ENCODE measurements around the gene PHF21B.
"Not testable (repeated sequence)": the region's sequence is repeated elsewhere in the genome, so short reads cannot be mapped to it uniquely, and the experiment has no call there.

Gene PHF21B

GRCh38 chr22:44878483-44879300 is 131.1 kb downstream of the PHF21B start:
- Mint-ChIP-seq H3K9me3 (no peaks in the 10 kb centered on the region), H3K27ac (no peak overlapping the region), H3K36me3 (ENCODE audit: low read depth) (no peaks in the 10 kb centered on the region), H3K27me3 (peaks cover 2% of the 10 kb centered on the region), H3K4me3 (no peak overlapping the region), H3K4me1 (no peaks in the 10 kb centered on the region)
- no peak for ATAC-seq
- DNase-seq: no peak

DNA sequence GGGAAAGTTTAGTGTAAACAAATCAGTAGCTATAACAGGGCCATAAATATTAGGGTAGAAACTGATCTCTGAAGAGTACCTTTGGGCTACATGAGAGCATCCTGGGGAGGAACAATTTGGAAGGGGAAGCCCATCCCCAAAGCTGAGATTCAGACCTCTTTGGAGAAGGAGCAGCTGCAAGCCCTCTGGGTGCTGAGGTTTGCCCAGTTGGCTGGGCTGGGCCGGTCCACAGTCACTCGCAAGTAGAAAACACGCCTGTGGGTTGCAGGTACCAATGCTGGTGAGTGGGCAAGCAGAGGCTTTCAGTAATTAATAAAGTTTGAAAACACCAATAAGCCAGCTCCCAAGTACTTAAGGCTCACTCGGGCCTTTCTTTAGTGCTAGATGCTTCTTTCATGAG is 132.9 kb downstream of the PHF21B start:
- ATAC-seq (no peak), DNase-seq (no peak)
- Mint-ChIP-seq H3K4me1 (no peaks in the 10 kb centered on the region), H3K9me3 (no peaks in the 10 kb centered on the region), H3K27me3 (peaks cover 2% of the 10 kb centered on the region), H3K4me3 (no peak overlapping the region), H3K27ac (no peak overlapping the region), H3K36me3 (ENCODE audit: low read depth) (no peaks in the 10 kb centered on the region)

- ATAC-seq (no peak), DNase-seq (no peak)
- H3K9me3 Mint-ChIP-seq: peaks cover 4% of the 10 kb centered on the region
- H3K27me3 Mint-ChIP-seq: peaks cover 4% of the 10 kb centered on the region
- H3K36me3 Mint-ChIP-seq (ENCODE audit: low read depth): peaks cover 3% of the 10 kb centered on the region
- no peak overlapping the region for H3K4me3 Mint-ChIP-seq
- no peak overlapping the region for H3K27ac Mint-ChIP-seq
- no peaks in the 10 kb centered on the region for H3K4me1 Mint-ChIP-seq
These were observed 138.0 kb downstream of the PHF21B start for GRCh38 chr22:44871782-44872181.

- Mint-ChIP-seq H3K4me1 (no peaks in the 10 kb centered on the region), H3K9me3 (peaks cover 4% of the 10 kb centered on the region), H3K36me3 (ENCODE audit: low read depth) (peaks cover 3% of the 10 kb centered on the region), H3K27me3 (peaks cover 4% of the 10 kb centered on the region), H3K27ac (no peak overlapping the region), H3K4me3 (no peak overlapping the region)
- DNase-seq (no peak), ATAC-seq (no peak)
These were observed 139.8 kb downstream of the PHF21B start for GRCh38 chr22:44870021-44870420.

DNA sequence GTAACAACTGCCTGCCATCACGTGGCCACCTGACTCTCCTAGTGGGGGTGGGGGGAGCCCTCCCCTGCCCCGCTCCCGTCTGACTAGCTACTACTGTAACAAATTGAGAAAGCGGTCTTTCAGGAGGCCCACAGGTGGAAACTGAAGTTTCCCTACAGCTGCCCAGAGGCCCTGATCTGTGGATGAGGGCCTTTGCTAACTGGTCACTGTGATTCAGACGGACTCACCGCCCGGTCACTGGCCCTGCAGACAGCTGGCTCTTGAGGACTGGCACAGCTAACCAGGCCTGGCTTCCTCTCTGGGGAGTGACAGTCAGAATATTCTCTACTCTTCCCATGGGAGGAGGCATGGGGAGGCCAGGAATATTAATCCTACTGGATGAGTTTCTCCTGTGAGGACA is 140.6 kb downstream of the PHF21B start:
- Mint-ChIP-seq H3K27me3 (peaks cover 4% of the 10 kb centered on the region), H3K4me1 (no peaks in the 10 kb centered on the region), H3K27ac (no peak overlapping the region), H3K36me3 (ENCODE audit: low read depth) (peaks cover 3% of the 10 kb centered on the region), H3K4me3 (no peak overlapping the region), H3K9me3 (peaks cover 4% of the 10 kb centered on the region)
- ATAC-seq: no peak
- DNase-seq: no peak

- peaks cover 1% of the 10 kb centered on the region for H3K27me3 Mint-ChIP-seq
- DNase-seq (no peak), ATAC-seq (no peak)
- H3K9me3 Mint-ChIP-seq: no peaks in the 10 kb centered on the region
- no peaks in the 10 kb centered on the region for H3K36me3 Mint-ChIP-seq (ENCODE audit: low read depth)
- no peaks in the 10 kb centered on the region for H3K4me1 Mint-ChIP-seq
- H3K27ac Mint-ChIP-seq: no peak overlapping the region
- H3K4me3 Mint-ChIP-seq: no peak overlapping the region
These were observed 144.4 kb downstream of the PHF21B start for GRCh38 chr22:44865193-44866057.

DNA sequence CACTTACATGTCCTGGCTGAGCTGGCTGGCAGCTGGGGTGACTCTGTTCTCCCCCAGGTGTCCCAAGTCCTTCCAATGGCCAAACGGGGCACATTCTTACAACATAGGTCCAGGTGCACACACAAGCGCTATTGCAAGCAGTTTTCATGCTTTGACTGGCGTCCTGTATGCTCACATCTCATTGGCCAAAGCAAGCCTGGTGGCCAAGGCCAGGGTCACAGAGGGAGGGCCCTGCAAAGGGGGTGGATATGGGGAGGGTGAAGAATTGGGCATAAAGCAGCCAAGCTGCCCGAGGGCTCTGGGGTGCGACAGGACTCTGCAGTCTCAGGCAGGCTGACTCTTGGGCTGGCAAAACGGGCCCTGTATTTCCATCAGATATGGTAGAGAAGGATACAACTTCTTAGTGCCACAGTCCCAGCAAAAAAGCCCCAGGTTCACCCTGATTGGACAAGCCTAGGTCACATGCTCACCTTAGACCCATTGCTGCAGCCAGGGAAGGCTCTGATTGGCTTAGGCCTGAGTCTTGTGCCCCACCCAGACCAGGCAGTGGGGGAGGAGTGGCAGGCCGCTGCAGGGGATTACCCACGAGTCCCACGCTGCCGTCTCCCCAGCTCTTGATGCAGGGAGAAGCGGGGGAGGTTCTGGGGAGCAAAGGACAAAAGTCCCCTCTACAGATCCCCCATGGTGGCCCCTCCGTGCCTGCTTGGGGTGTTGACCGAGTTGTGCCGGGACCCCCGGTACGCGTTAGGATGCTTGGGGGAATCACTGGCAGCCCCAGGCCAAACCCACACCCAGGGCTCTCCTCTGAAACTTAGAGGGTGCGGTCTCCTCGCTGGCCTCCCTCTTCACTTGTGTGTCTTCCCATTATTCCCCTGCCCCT is 146.6 kb downstream of the PHF21B start:
- DNase-seq (no peak), ATAC-seq (no peak)
- no peaks in the 10 kb centered on the region for H3K9me3 Mint-ChIP-seq
- H3K36me3 Mint-ChIP-seq (ENCODE audit: low read depth): no peaks in the 10 kb centered on the region
- H3K4me1 Mint-ChIP-seq: no peaks in the 10 kb centered on the region
- H3K4me3 Mint-ChIP-seq: no peak overlapping the region
- no peaks in the 10 kb centered on the region for H3K27me3 Mint-ChIP-seq
- no peak overlapping the region for H3K27ac Mint-ChIP-seq

GRCh38 chr22:44862281-44862680 is 147.5 kb downstream of the PHF21B start:
- ATAC-seq: no peak
- Mint-ChIP-seq H3K27me3 (no peaks in the 10 kb centered on the region), H3K9me3 (no peaks in the 10 kb centered on the region), H3K36me3 (ENCODE audit: low read depth) (no peaks in the 10 kb centered on the region), H3K27ac (no peak overlapping the region), H3K4me3 (no peak overlapping the region), H3K4me1 (no peaks in the 10 kb centered on the region)
- no peak for DNase-seq

- no peaks in the 10 kb centered on the region for H3K27me3 Mint-ChIP-seq
These were observed 148.6 kb downstream of the PHF21B start for GRCh38 chr22:44861245-44861644.

DNA sequence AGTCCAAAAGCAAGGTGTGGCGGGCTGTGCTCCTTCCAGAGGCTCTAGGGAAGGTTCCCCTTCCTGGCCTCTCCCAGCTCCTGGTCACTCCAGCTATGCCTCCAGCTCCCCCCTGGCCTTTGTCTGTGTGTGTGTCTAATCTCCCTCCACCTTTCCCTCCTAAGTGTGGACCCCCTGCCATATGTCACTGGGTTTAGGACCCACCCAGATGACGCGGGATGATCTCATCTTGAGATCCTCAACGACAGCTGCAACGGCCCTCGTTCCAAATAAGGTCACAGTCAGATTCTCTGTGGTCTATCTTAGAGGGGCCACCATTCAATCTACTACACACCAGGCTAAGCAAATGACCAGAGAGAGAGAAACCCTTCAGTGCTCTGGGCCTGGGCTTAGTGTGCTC is 149.5 kb downstream of the PHF21B start:
- DNase-seq (no peak), ATAC-seq (no peak)
- H3K9me3 Mint-ChIP-seq: no peaks in the 10 kb centered on the region
- H3K36me3 Mint-ChIP-seq (ENCODE audit: low read depth): no peaks in the 10 kb centered on the region
- no peaks in the 10 kb centered on the region for H3K27me3 Mint-ChIP-seq
- no peaks in the 10 kb centered on the region for H3K4me1 Mint-ChIP-seq
- no peak overlapping the region for H3K27ac Mint-ChIP-seq
- H3K4me3 Mint-ChIP-seq: no peak overlapping the region

More at GRCh38 chr22:44861245-44861644, 148.6 kb downstream of the PHF21B start:
- Mint-ChIP-seq H3K9me3 (no peaks in the 10 kb centered on the region), H3K36me3 (ENCODE audit: low read depth) (no peaks in the 10 kb centered on the region), H3K4me3 (no peak overlapping the region), H3K27ac (no peak overlapping the region), H3K4me1 (no peaks in the 10 kb centered on the region)
- DNase-seq (no peak), ATAC-seq (no peak)

GRCh38 chr22:44859641-44860040 is 150.2 kb downstream of the PHF21B start:
- DNase-seq (no peak), ATAC-seq (no peak)
- Mint-ChIP-seq H3K27me3 (no peaks in the 10 kb centered on the region), H3K4me3 (no peak overlapping the region), H3K27ac (no peak overlapping the region), H3K36me3 (ENCODE audit: low read depth) (no peaks in the 10 kb centered on the region), H3K9me3 (no peaks in the 10 kb centered on the region), H3K4me1 (no peaks in the 10 kb centered on the region)

- DNase-seq; H3K27me3 Mint-ChIP-seq; H3K36me3 Mint-ChIP-seq (ENCODE audit: low read depth): not testable (repeated sequence)
These were observed 151.0 kb downstream of the PHF21B start for GRCh38 chr22:44858819-44859218.

DNA sequence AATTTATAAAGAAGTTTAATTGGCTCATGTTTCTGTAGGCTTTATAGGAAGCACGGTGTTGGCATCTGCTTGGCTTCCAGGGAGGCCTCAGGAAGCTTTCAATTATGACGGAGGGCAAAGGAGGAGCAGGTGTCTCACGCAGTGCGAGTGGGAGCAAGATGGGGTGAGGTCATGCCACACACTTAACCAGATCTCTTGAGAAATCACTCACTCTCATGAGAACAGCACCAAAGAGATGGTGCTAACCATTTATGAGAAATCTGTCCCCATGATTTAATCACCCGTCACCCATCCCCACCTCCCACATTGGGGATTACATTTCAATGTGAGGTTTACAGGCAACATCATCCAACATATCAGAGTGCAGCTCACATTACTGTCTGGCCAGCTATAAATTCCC is 153.9 kb downstream of the PHF21B start:
- peak; percentile 45 for ATAC-seq
- no peak for DNase-seq
- H3K4me1 Mint-ChIP-seq: no peaks in the 10 kb centered on the region
- H3K36me3 Mint-ChIP-seq (ENCODE audit: low read depth): no peaks in the 10 kb centered on the region
- peaks cover 2% of the 10 kb centered on the region for H3K27me3 Mint-ChIP-seq
- H3K9me3 Mint-ChIP-seq: no peaks in the 10 kb centered on the region
- no peak overlapping the region for H3K4me3 Mint-ChIP-seq
- no peak overlapping the region for H3K27ac Mint-ChIP-seq

More at GRCh38 chr22:44858819-44859218, 151.0 kb downstream of the PHF21B start:
- H3K4me1 Mint-ChIP-seq, H3K9me3 Mint-ChIP-seq, ATAC-seq, H3K4me3 Mint-ChIP-seq, H3K27ac Mint-ChIP-seq: not testable (repeated sequence)

- not testable (repeated sequence) for H3K9me3 Mint-ChIP-seq, H3K4me3 Mint-ChIP-seq
These were observed 155.2 kb downstream of the PHF21B start for GRCh38 chr22:44854641-44855040.

More at GRCh38 chr22:44854641-44855040, 155.2 kb downstream of the PHF21B start:
- not testable (repeated sequence) for DNase-seq; H3K4me1 Mint-ChIP-seq; H3K27ac Mint-ChIP-seq; H3K36me3 Mint-ChIP-seq (ENCODE audit: low read depth); H3K27me3 Mint-ChIP-seq; ATAC-seq
